Measurements from ENCODE around the gene ZFYVE9. TPM values are rescaled to one million over a fixed set of nuclear protein-coding genes. Genes with fewer than 3 reads are reported as not detected.

ZFYVE9 gene
- total and polyA plus RNA-seq, 11 donors = 3.6 to 19.2 (median 16.7) TPM

DNA sequence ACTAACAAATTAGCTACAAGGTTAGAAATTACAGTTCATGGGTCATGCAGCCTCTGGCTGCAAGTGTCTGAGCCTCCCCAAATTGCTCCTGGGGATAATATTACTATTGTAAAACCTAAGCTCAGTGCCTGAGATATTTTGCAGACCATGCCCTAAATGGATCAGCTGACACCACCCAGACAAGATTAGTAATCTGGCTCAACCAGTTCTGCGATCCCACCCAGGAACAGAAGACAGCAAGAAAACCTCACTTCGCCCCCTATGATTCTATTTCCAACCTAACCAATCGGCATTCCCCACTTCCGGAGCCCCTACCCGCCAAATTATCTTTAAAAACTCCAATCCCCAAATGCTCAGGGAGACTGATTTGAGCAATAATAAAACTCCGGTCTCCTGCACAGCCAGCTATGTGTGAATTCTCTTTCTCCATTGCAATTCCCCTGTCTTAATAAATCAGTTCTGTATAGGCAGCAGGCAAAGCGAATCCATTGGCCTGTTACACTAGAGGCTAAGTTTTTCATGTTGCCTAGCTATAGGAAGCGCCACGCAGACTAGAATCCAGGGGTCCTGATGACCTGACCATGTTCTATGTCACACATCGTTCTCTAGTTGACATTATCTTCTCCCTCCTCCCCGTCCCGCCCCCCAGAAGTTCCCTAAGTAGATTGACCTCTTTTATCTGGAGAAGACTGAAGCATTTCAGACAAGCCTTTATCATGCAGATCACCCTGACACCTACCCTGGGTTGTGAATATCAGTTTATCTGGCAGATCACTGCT lies 22.4 kb upstream of the ZFYVE9 start:
- intact Hi-C loops (cut with DNase I) = loop anchor here in 1 of 10 donors (10.0 kb wide), 1 partner anchor 565 kb away; no protein-coding TSS in a partner anchor

DNA sequence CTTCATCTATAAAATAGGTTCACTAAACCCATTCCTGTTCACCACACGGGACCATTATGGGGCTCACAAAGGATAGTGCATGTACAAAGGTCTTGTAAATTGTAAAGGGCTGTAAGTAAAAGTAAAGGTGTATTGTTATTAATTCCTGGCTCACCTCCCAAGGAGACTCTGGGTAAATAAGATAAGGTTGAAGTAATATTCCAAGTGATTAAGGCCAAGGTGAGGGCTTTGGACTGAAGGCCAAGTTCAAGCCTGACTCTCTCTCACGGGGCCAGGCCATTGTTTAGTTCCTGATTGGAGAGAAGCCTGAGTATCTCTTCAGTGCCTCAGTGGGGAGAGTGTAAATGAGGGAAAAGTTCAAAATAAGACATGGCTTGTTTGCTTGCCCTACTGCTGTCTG lies 19.5 kb upstream of the ZFYVE9 start:
- intact Hi-C loops (cut with DNase I) = loop anchor here in 1 of 10 donors (10.0 kb wide), 1 partner anchor 562 kb away; no protein-coding TSS in a partner anchor
- H3K9me3 ChIP-seq = no peaks in the 10 kb centered on the region
- no peak overlapping the region for H3K27ac ChIP-seq
- no peak for ATAC-seq
- DNase-seq = no peak
- H3K27me3 ChIP-seq = peaks cover 0 to 13% (median 0%) of the 10 kb centered on the region in 9 donors
- H3K36me3 ChIP-seq = no peaks in the 10 kb centered on the region
- 51 to 71% (median 62%) methylated on average over 2 of the region's 2 CpGs for WGBS, 4 donors
- TF ChIP-seq POLR2A (IDR thresholded peaks at IDR 0.05) = no peak
- TF ChIP-seq, protein P1, sequence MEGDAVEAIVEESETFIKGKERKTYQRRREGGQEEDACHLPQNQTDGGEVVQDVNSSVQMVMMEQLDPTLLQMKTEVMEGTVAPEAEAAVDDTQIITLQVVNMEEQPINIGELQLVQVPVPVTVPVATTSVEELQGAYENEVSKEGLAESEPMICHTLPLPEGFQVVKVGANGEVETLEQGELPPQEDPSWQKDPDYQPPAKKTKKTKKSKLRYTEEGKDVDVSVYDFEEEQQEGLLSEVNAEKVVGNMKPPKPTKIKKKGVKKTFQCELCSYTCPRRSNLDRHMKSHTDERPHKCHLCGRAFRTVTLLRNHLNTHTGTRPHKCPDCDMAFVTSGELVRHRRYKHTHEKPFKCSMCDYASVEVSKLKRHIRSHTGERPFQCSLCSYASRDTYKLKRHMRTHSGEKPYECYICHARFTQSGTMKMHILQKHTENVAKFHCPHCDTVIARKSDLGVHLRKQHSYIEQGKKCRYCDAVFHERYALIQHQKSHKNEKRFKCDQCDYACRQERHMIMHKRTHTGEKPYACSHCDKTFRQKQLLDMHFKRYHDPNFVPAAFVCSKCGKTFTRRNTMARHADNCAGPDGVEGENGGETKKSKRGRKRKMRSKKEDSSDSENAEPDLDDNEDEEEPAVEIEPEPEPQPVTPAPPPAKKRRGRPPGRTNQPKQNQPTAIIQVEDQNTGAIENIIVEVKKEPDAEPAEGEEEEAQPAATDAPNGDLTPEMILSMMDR (IDR thresholded peaks at IDR 0.05) = no peak
- H3K4me3 ChIP-seq = no peak overlapping the region
- no peaks in the 10 kb centered on the region for H3K4me1 ChIP-seq

More for the DNA sequence above, 22.4 kb upstream of the ZFYVE9 start:
- WGBS, 4 donors = 53 to 64% (median 55%) methylated on average over 12 of the region's 12 CpGs
- Histone ChIP-seq H3K27ac (no peak overlapping the region), H3K36me3 (no peaks in the 10 kb centered on the region), H3K27me3 (peaks cover 0 to 13% (median 0%) of the 10 kb centered on the region in 9 donors), H3K9me3 (no peaks in the 10 kb centered on the region), H3K4me3 (no peak overlapping the region), H3K4me1 (no peaks in the 10 kb centered on the region)
- ATAC-seq = no peak
- no peak for TF ChIP-seq POLR2A (IDR thresholded peaks at IDR 0.05)
- TF ChIP-seq, protein P1 (IDR thresholded peaks at IDR 0.05) = no peak
- DNase-seq = no peak

DNA sequence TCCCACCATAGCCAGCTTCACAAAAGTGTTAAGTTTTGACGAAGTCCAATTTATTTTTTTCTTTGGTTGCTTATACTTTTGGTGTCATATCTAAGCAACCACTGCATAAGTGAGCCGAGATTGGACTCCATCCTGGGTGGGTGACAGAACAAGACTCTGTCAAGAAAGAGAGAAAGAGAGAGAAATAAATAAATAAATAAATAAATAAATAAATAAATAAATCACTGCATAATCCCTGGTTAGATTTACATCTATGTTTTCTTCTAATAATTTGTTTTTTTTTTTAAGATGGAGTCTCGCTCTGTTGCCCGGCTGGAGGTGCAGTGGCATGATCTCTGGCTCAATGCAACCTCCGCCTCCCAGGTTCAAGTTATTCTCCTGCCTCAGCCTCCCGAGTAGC lies 18.3 kb upstream of the ZFYVE9 start:
- Histone ChIP-seq H3K4me1 (no peaks in the 10 kb centered on the region), H3K36me3 (no peaks in the 10 kb centered on the region), H3K27ac (no peak overlapping the region), H3K4me3 (no peak overlapping the region), H3K27me3 (peaks cover 0 to 21% (median 0%) of the 10 kb centered on the region in 9 donors), H3K9me3 (no peaks in the 10 kb centered on the region)
- ATAC-seq = no peak
- intact Hi-C loops (cut with DNase I) = loop anchor here in 1 of 10 donors (10.0 kb wide), 1 partner anchor 561 kb away; no protein-coding TSS in a partner anchor
- DNase-seq = no peak
- WGBS, 4 donors = 88 to 96% (median 95%) methylated on average over 6 of the region's 6 CpGs
- TF ChIP-seq, protein P1 (IDR thresholded peaks at IDR 0.05) = no peak
- TF ChIP-seq POLR2A (IDR thresholded peaks at IDR 0.05) = no peak

DNA sequence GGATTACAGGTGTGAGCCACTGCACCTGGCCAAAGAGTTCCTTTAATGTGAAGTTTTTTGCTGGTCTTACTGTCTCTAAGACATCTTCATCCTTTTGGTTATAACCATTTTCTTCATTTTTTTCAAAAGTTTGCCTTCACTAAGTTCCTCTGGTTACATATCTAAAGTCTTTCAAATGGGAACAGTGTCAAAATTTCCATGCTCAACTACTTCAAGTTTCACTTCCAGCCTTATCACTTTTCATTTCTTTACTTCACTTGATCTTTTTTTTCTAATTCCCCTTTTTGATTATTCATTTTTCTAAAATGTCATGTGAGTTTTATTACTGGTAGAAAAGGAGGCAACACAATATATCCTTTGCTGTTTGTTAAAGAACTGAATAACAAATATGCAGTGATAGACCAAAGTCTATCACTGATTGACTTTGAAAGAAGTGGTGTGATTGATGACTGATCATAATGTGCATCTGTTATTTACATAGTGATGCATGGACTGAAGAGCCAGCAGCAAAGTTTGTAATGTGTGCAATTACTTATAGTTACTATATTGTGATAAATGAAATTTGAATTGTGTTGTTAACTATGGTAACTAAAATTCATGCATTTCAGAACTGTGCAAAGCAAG lies 16.0 kb upstream of the ZFYVE9 start:
- Histone ChIP-seq H3K4me1 (no peaks in the 10 kb centered on the region), H3K4me3 (no peak overlapping the region), H3K27ac (no peak overlapping the region), H3K36me3 (no peaks in the 10 kb centered on the region), H3K27me3 (peaks cover 0 to 21% (median 0%) of the 10 kb centered on the region in 9 donors), H3K9me3 (no peaks in the 10 kb centered on the region)
- intact Hi-C loops (cut with DNase I) = loop anchor here in 9 of 10 donors (2.0 to 10.0 kb wide), 7 partner anchors 166 to 561 kb away; partner anchors contain the start of genes ORC1 (in 1 of the 9) and PRPF38A (in 1 of the 9)
- DNase-seq = no peak
- no peak for ATAC-seq
- TF ChIP-seq POLR2A (IDR thresholded peaks at IDR 0.05) = no peak
- TF ChIP-seq, protein P1 (IDR thresholded peaks at IDR 0.05) = no peak
